Keratinocyte (primary cell): ENCODE results near the gene GAB4. TPM values are rescaled to one million over a fixed set of nuclear protein-coding genes. Genes with fewer than 3 reads are reported as not detected.

Experiments used
- DNase-seq: peaks from one replicate; pipeline ENCODE4 v3.0.0-alpha.2; 2011; ENCODE audit warnings: low read depth, missing footprints, low spot score
- FAIRE-seq: peaks from 2 replicates; lab custom pipeline; 2011; peaks lifted over from hg19 to GRCh38; lab: Jason Lieb, UNC
- H2AFZ ChIP-seq: 2 replicates; pipeline ENCODE4 v1.6.0; 2012; ENCODE audit warnings: low read length, control low read depth, inconsistent platforms; ENCODE audit not compliant: control insufficient read depth
- H3K27ac ChIP-seq: 2 replicates; pipeline ENCODE4 v1.5.1; 2011; ENCODE audit warnings: low read length; ENCODE audit not compliant: control insufficient read depth, insufficient read depth
- H3K27me3 ChIP-seq: 3 replicates; pipeline ENCODE4 v1.6.0; 2011; ENCODE audit warnings: low read length; ENCODE audit not compliant: control insufficient read depth, insufficient read depth; ENCODE audit errors: extremely low read depth
- H3K36me3 ChIP-seq, 2 experiments: 2 replicates in 1 of 2; 3 replicates in 1 of 2; pipeline ENCODE4 v1.5.1; 2011; ENCODE audit warnings: low read length in 2 of 2, mild to moderate bottlenecking in 1 of 2; ENCODE audit not compliant: control insufficient read depth in 2 of 2, insufficient read depth in 2 of 2; ENCODE audit errors: extremely low read depth in 1 of 2
- H3K4me1 ChIP-seq: 3 replicates; pipeline ENCODE4 v1.5.1; 2011; ENCODE audit warnings: low read length; ENCODE audit not compliant: control insufficient read depth, insufficient read depth; ENCODE audit errors: extremely low read depth
- H3K4me2 ChIP-seq: 3 replicates; pipeline ENCODE4 v1.6.0; 2011; ENCODE audit warnings: low read depth, low read length; ENCODE audit not compliant: control insufficient read depth, insufficient read depth; ENCODE audit errors: extremely low read depth
- H3K4me3 ChIP-seq, 3 experiments: fragments of 200-600 bp in 1 of 3; sonication (generic) in 1 of 3; 2 replicates in 2 of 3; 3 replicates in 1 of 3; pipeline ENCODE4 v1.5.1; 2011 to 2016; ENCODE audit warnings: low read length in 3 of 3, mild to moderate bottlenecking in 3 of 3, control low read depth in 2 of 3, inconsistent platforms in 1 of 3, low read depth in 1 of 3, mixed read lengths in 1 of 3, mixed run types in 1 of 3, moderate library complexity in 1 of 3; ENCODE audit not compliant: control insufficient read depth in 2 of 3, insufficient read depth in 2 of 3; ENCODE audit errors: extremely low read depth in 1 of 3
- H3K79me2 ChIP-seq: 2 replicates; pipeline ENCODE4 v1.6.0; 2012; ENCODE audit warnings: low read length; ENCODE audit not compliant: control insufficient read depth, insufficient read depth
- H3K9ac ChIP-seq: 3 replicates; pipeline ENCODE4 v1.6.0; 2011; ENCODE audit warnings: low read length; ENCODE audit not compliant: control insufficient read depth, insufficient read depth; ENCODE audit errors: extremely low read depth
- H3K9me1 ChIP-seq: 3 replicates; pipeline ENCODE4 v1.6.0; 2011; ENCODE audit warnings: low read length; ENCODE audit not compliant: control insufficient read depth, insufficient read depth; ENCODE audit errors: extremely low read depth
- H3K9me3 ChIP-seq: 2 replicates; pipeline ENCODE4 v1.5.1; 2012; ENCODE audit warnings: low read depth, low read length; ENCODE audit not compliant: control insufficient read depth
- H4K20me1 ChIP-seq: 3 replicates; pipeline ENCODE4 v1.6.0; 2011; ENCODE audit warnings: low read length; ENCODE audit not compliant: control insufficient read depth, insufficient read depth; ENCODE audit errors: extremely low read depth
- EZH2 ChIP-seq: IDR thresholded peaks from one replicate; pipeline ENCODE4 v1.6.1; 2012; ENCODE audit warnings: inconsistent platforms, mild to moderate bottlenecking, low read length, moderate library complexity
- dilution Hi-C: fragments of 300-500 bp; cut with MboI; formaldehyde crosslinking; loops from one replicate; pipeline ENCODE4 v1.7.0; 2020; ENCODE audit warnings: low sequenced_read_pairs; ENCODE audit not compliant: extremely low pct_ligation_motif_present
- polyA plus RNA-seq, 5 experiments: library from polyadenylated mRNA; depleted of rRNA in 3 of 5; stranded (reverse) in 3 of 5; stranded (forward) in 1 of 5; unstranded in 1 of 5; fragments of >200 nt; gene quantifications; 1 replicate in 1 of 5; 2 replicates in 3 of 5; 3 replicates in 1 of 5; pipeline versions ENCODE4 v1.2.1 to v1.2.3, GENCODE V29; 2011 to 2012; ENCODE audit warnings: missing spikeins in 2 of 5, low read depth in 1 of 5, low replicate concordance in 1 of 5
- TF ChIP-seq, protein P1 (sequence below), 3 experiments: IDR thresholded peaks in 1 of 3; conservative IDR thresholded peaks in 1 of 3; optimal IDR thresholded peaks in 1 of 3; 2 replicates in 2 of 3; 3 replicates in 1 of 3; pipeline versions ENCODE3 to v1.5.1; 2011; ENCODE audit warnings: low read length in 3 of 3, mild to moderate bottlenecking in 3 of 3, moderate library complexity in 2 of 3, control low read depth in 1 of 3, inconsistent platforms in 1 of 3; ENCODE audit not compliant: insufficient read depth in 2 of 3; ENCODE audit errors: extremely low read depth in 1 of 3

Gene GAB4
- polyA plus RNA-seq, 1 donor (not counting 4 experiments of a cell fraction or from before 2014, with no cell fraction given), result not detected

GRCh38 chr22:16956290-16956689 is 51.7 kb downstream of the GAB4 start:
- H3K4me2 ChIP-seq, result no peak overlapping the region
- H4K20me1 ChIP-seq, result no peaks in the 10 kb centered on the region
- no peak overlapping the region for H3K4me3 ChIP-seq
- no peak for DNase-seq
- no peaks in the 10 kb centered on the region for H3K36me3 ChIP-seq
- H3K27me3 ChIP-seq, result no peaks in the 10 kb centered on the region
- no peak overlapping the region for H3K27ac ChIP-seq
- no peaks in the 10 kb centered on the region for H3K79me2 ChIP-seq
- FAIRE-seq, result no peak
- no peak overlapping the region for H2AFZ ChIP-seq
- no peak overlapping the region for H3K9ac ChIP-seq
- H3K9me1 ChIP-seq, result no peaks in the 10 kb centered on the region
- H3K4me1 ChIP-seq, result no peaks in the 10 kb centered on the region
- dilution Hi-C loops, result no loop called here
- H3K9me3 ChIP-seq, result peaks cover 2% of the 10 kb centered on the region
- TF ChIP-seq EZH2, result no peak
- TF ChIP-seq, protein P1, sequence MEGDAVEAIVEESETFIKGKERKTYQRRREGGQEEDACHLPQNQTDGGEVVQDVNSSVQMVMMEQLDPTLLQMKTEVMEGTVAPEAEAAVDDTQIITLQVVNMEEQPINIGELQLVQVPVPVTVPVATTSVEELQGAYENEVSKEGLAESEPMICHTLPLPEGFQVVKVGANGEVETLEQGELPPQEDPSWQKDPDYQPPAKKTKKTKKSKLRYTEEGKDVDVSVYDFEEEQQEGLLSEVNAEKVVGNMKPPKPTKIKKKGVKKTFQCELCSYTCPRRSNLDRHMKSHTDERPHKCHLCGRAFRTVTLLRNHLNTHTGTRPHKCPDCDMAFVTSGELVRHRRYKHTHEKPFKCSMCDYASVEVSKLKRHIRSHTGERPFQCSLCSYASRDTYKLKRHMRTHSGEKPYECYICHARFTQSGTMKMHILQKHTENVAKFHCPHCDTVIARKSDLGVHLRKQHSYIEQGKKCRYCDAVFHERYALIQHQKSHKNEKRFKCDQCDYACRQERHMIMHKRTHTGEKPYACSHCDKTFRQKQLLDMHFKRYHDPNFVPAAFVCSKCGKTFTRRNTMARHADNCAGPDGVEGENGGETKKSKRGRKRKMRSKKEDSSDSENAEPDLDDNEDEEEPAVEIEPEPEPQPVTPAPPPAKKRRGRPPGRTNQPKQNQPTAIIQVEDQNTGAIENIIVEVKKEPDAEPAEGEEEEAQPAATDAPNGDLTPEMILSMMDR (optimal IDR thresholded peaks at IDR 0.05 in 1 of 3, IDR thresholded peaks at IDR 0.05 in 1 of 3, conservative IDR thresholded peaks at IDR 0.05 in 1 of 3; ENCODE audit: extremely low read depth in 1 of 3, insufficient read depth in 2 of 3, low read length in 3 of 3), result no peak

- peaks cover 2% of the 10 kb centered on the region for H3K9me3 ChIP-seq
- FAIRE-seq (no peak), DNase-seq (no peak)
- H3K27ac ChIP-seq, result no peak overlapping the region
- H4K20me1 ChIP-seq, result no peaks in the 10 kb centered on the region
- H3K4me1 ChIP-seq, result no peaks in the 10 kb centered on the region
- H3K9me1 ChIP-seq, result no peaks in the 10 kb centered on the region
- no peaks in the 10 kb centered on the region for H3K27me3 ChIP-seq
- no peaks in the 10 kb centered on the region for H3K79me2 ChIP-seq
- H2AFZ ChIP-seq, result no peak overlapping the region
- no peak for TF ChIP-seq EZH2
- TF ChIP-seq, protein P1 (optimal IDR thresholded peaks at IDR 0.05 in 1 of 3, IDR thresholded peaks at IDR 0.05 in 1 of 3, conservative IDR thresholded peaks at IDR 0.05 in 1 of 3; ENCODE audit: extremely low read depth in 1 of 3, insufficient read depth in 2 of 3, low read length in 3 of 3), result no peak
- H3K9ac ChIP-seq, result no peak overlapping the region
- no peak overlapping the region for H3K4me3 ChIP-seq
- H3K36me3 ChIP-seq, result no peaks in the 10 kb centered on the region
- dilution Hi-C loops, result no loop called here
- H3K4me2 ChIP-seq, result no peak overlapping the region
These were observed 52.3 kb downstream of the GAB4 start for GRCh38 chr22:16955678-16956210.
